GM18517 (cell line): ENCODE measurements around the gene KNDC1.
"Not testable (repeated sequence)": the region's sequence is repeated elsewhere in the genome, so short reads cannot be mapped to it uniquely, and the experiment has no call there.

Experiments
- ATAC-seq: cut with Tn5 transposase; IDR thresholded peaks from one replicate; pipeline ENCODE4 v1.9.1; 2021; ENCODE audit warnings: mild to moderate bottlenecking, moderate library complexity; ENCODE audit not compliant: unreplicated experiment

The KNDC1 gene

GRCh38 chr10:133174689-133175263, 14.8 kb downstream of the KNDC1 start:
- ATAC-seq, result no peak

GRCh38 chr10:133175624-133176023, 15.6 kb downstream of the KNDC1 start:
- ATAC-seq, result not testable (repeated sequence)

DNA sequence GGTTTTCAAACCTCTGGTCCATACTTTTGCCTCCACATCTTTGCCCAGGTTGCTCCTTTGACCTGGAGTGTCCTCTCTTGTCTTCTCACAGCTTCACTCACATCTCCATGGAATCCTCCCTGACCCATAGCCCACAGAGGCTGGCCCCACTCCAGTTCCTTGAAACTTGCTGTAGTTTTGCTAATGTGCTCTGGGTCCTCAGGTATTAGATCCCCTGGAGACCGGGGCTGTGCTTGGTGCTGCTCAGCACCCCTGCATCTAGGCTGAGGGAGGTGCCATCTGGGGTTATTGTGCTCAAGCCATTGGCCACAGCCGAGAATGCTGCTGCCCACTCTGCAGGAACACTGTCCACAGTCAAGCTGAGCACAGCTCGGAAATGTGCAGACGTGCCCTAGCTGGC, 16.5 kb downstream of the KNDC1 start:
- no peak for ATAC-seq

DNA sequence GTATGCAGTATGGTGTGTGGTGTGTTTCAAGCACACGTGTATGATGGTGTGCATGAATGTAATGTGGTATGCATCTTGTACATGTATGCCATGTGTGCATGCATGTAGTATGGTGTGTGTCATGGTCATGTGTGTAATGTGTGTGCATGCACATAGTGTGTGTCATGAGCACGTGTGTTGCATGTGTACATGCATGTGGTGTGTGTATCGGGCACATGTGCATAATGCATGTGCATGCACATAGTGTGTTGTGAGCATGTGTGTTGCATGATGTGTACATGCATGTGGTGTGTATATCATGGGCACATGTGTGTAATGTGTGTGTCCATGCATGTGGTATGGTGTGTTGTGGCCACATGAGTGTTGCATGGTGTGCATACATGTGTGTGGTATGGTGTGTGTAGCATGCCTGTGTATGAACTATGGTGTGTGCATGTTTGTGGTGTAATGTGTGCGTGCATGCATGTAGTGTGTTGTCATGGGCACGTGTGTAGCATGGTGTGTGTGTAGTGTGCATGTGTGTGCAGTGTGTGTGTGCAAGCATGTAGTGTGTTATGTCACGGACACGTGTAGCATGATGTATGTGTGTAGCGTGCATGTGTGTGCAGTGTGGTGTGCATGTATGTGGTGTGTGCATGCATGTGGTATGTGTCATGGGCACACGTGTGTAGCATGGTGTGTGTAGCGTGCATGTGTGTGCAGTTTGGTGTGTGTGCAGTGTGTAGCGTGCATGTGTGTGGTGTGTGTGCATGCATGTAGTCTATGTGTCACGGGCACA, 17.6 kb downstream of the KNDC1 start:
- ATAC-seq, result no peak

DNA sequence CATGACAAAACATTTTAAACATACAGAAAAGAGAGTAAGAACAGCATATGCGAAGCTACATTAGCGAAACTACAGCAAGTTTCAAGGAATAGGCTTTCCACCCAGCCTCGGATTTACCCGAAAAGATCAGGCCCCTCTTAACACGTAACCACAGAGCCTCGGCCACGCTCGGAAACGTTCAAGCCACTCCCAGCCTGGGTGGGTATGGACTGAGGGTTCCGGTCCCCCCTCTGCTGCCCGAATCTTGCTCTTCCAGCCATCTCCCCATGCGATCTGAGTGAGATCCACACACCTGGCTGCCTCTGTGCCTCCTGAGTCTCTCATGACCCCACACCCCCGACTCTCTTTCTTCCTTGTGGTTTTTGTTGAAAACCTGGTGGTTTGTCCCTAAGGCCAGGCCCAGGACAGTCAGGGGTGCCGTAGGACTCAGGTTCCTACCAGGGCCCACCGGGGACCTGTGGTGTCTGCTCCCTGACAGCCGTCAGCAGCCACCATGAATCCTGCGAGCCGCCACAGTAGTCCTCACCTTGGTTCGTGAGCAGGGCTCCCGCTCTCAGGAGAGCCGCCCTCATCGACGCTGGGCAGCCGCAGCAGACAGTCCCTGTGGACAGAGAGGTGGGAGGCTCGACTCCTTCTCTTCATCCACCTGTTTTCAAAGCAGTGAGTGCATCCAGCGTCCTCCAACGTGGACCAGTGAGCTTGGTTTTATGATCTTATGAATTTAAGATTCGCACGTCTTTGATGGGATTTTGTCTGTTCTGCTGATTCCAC, 18.5 kb downstream of the KNDC1 start:
- no peak for ATAC-seq

DNA sequence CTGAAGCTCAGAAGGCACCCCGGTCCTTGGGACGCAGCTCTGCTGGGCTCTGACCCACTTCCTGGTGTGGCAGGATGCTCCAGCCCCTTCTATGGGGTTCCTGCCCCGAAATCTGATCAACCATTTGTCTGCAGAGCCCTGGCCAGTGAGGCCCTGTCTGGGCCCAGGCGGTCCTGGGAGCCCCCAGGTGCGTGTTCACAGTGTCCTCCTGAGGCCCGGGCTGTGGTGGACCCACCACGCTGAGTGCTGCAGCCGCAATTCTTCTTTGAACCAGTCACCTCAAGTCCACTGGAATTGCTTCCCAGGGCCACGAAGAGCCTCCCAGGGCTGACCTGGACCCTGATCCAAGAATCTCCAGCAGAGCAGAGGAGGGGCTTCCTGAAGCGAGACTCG, 19.1 kb downstream of the KNDC1 start:
- ATAC-seq, result no peak

DNA sequence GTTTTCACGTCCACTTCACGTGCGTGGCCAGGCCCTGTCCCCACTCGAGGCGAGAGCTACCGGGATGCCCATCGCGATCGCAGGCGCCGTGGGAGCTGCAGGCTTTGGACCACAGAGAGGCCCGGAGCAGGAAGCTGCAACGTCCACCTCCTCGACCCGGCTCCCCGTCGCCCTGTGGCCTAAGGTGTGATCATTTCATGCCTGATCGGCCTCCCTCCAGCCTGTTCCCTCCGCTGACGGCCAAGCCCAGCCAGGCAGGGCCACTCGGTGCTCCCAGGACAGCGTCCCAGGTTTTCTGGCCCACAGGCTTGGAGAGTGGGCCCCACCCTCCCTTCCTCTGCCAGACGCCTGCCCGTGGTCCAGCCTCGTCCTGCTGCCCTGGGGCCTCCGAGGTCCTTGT, 19.6 kb downstream of the KNDC1 start:
- no peak for ATAC-seq

DNA sequence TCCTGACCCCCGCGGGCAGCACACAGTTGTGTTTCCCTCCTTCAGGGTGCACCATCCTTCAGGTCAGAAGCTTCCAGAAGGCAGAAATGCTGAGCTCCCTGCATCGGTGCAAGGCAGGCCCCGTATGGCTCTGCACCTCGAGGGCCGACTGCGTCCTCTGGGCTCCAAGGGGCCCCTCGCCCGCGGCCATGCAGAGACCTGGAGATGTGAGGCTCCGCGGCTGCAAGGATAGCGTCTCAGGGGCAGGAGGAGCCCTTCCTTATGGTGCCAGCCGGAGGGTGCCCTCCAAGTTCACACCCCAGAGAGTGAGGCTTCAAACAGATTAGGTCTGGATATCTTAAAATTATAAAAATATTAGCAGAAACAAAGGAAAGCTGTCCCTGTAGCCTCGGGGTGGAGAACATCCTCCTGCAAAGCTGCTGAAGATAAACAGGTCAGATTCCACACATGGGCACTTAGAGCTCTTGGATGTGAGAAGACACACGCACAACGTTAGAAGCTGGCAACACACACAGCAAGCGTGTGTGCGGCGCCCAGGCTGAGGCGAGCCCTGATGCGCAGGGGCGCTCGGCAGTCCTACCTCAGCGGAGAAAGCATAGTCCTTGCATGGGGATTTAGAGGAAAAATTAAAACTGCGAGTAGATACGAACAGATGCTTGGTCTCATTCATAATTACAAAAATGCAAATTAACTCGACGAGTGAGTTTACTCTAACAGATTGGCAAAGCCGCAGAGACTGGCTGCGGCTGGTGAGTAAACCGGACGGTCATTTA, 20.4 kb downstream of the KNDC1 start:
- ATAC-seq, result no peak

- no peak for ATAC-seq
Measured at GRCh38 chr10:133180965-133181639, 21.1 kb downstream of the KNDC1 start.

DNA sequence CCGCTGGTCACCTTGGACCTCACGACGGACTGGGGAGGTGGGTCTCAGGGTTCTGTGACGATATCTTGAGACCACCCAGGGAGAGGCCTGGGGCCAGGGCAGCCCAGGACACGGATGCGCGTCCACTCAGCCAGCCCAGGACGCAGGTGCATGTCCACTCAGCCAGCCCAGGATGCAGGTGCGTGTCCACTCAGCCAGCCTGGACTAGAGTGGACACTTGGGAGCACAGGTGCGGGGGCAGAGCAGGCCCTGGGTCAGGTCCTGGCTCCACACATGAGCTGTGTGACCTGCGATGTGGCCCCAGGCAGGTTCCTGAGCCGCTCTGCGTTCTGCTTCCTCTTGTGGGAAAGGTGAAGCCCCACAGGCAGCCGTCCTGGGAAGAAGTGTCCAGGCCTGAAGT, 22.2 kb downstream of the KNDC1 start:
- ATAC-seq, result no peak

DNA sequence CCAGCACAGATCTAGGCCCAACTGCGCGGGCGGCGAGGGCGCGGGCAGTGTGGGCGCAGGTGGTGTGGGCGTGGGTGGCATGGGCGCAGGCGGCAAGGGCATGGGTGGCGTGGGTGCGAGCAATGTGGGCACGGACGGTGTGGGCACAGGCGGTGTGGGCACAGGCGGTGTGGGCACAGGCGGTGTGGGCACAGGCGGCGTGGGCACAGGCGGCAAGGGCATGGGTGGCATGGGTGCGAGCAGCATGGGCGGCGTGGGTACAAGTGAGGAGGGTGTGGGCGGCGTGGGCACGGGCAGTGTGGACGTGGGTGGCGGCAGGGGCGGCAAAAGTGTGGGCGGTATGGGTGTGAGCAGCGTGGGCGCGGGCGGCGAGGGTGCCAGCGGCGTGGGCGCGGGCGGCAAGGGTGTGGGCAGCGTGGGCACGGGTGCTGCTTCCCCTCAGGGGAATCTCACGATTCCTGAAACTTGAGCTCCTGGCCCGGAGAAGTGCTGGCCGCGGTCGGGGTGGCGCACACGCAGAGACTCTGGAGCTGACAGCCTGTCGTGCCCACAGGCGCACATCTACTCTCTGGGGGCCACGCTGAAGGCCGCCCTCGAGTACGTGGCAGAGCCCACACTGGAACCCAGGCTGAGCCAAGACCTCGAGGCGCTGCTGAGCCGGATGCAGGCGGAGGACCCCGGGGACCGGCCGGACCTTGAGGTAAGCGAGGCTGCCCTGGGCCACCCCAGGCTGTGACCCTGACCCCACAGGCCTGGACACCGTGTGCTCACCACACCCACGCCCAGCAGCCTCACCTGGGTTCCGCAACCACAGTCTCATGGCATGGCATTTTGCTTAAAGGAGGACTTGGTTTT, 23.0 kb downstream of the KNDC1 start:
- no peak for ATAC-seq

- ATAC-seq, result no peak
Measured at GRCh38 chr10:133183646-133184378, 23.8 kb downstream of the KNDC1 start.

GRCh38 chr10:133184591-133185244, 24.7 kb downstream of the KNDC1 start:
- ATAC-seq, result no peak

DNA sequence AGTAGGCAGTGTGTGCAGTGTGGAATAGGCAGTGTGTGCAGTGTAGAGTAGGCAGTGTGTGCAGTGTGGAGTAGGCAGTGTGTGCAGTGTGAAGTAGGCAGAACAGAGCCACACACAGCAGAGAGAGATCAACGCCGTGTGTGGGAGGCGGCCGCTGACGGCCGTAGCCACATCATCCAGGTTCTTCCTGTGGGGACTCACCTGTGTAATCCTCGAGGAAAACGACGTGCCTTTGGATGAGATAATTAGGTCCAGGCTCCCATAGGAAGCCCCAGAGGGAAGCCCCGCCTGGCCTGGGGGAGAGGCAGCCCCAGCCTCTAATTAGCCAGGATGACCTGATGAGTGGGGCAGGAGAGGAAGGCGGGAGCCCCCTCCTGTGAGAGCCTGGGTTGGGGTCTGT, 25.4 kb downstream of the KNDC1 start:
- no peak for ATAC-seq

GRCh38 chr10:133185916-133186315, 25.9 kb downstream of the KNDC1 start:
- no peak for ATAC-seq

GRCh38 chr10:133186416-133187090, 26.5 kb downstream of the KNDC1 start:
- no peak for ATAC-seq

GRCh38 chr10:133187091-133187905, 27.3 kb downstream of the KNDC1 start:
- no peak for ATAC-seq
